Heart left ventricle (tissue), 16 donors: ENCODE data around the gene CYP2U1. TPM values are rescaled to one million over a fixed set of nuclear protein-coding genes. Genes with fewer than 3 reads are reported as not detected.

Source experiments
- ATAC-seq, 4 donors: fragments of 200-7000 bp; cut with Tn5 transposase; one replicate each; pipeline ENCODE4 v1.9.1; 2020 to 2022; ENCODE audit warnings: moderate library complexity in 4 of 4, mild to moderate bottlenecking in 3 of 4, moderate number of reproducible peaks in 1 of 4
- DNase-seq, 5 donors: peaks; one replicate each; pipeline ENCODE4 v3.0.0-alpha.2; 2020
- H3K27ac ChIP-seq, 12 donors: fragments of 200-600 bp; sonication (generic) in 4 of 12; one replicate each; pipeline versions ENCODE4 v1.5.0 to v1.8.0; 2016 to 2022; ENCODE audit warnings: mild to moderate bottlenecking in 2 of 12
- H3K27me3 ChIP-seq, 9 donors: fragments of 200-600 bp; sonication (generic) in 2 of 9; one replicate each; pipeline versions ENCODE4 v1.5.1 to v1.8.0; 2016 to 2022; ENCODE audit warnings: mild to moderate bottlenecking in 3 of 9
- H3K36me3 ChIP-seq, 9 donors: fragments of 200-600 bp; sonication (generic) in 2 of 9; one replicate each; pipeline versions ENCODE4 v1.5.0 to v1.8.0; 2018 to 2022; ENCODE audit warnings: mild to moderate bottlenecking in 2 of 9
- H3K4me1 ChIP-seq, 12 donors: fragments of 200-600 bp; sonication (generic) in 4 of 12; one replicate each; pipeline versions ENCODE4 v1.5.0 to v1.8.0; 2016 to 2022; ENCODE audit warnings: mild to moderate bottlenecking in 3 of 12
- H3K4me3 ChIP-seq, 12 donors: fragments of 200-600 bp; sonication (generic) in 4 of 12; one replicate each; pipeline versions ENCODE4 v1.5.0 to v1.8.0; 2017 to 2022; ENCODE audit warnings: mild to moderate bottlenecking in 9 of 12, moderate library complexity in 4 of 12
- H3K9me3 ChIP-seq, 12 donors: fragments of 200-600 bp; sonication (generic) in 4 of 12; one replicate each; pipeline versions ENCODE4 v1.5.0 to v1.8.0; 2016 to 2022; ENCODE audit warnings: mild to moderate bottlenecking in 1 of 12
- CTCF ChIP-seq, 12 donors: fragments of 200-600 bp; sonication (generic) in 4 of 12; IDR thresholded peaks; one replicate each; pipeline versions ENCODE4 v1.5.0 to v1.8.0; 2018 to 2022; ENCODE audit warnings: antibody characterized with exemption in 12 of 12, mild to moderate bottlenecking in 5 of 12
- POLR2A ChIP-seq, 2 donors: fragments of 450-650 bp; IDR thresholded peaks; one replicate each; pipeline ENCODE4 v1.6.1; 2017; ENCODE audit warnings: antibody characterized with exemption in 2 of 2, mild to moderate bottlenecking in 2 of 2, moderate library complexity in 2 of 2
- WGBS, 4 donors: extraction: QIAGEN DNeasy Blood & Tissue Kit in 2 of 4; methylation state at CpG; one replicate each; pipeline versions ENCODE4 v1.1.5 to v1.1.7; 2013 to 2018; 5-methylcytosine and 5-hydroxymethylcytosine counted together
- intact Hi-C, 10 donors: fragments of 100-400 bp; cut with DNase I; formaldehyde crosslinking; loops; one replicate each; pipeline versions ENCODE4 v1.11.1 to v1.14.2; 2022
- polyA plus RNA-seq, 2 donors: library from polyadenylated mRNA; stranded (reverse); fragments of 200-250 nt; gene quantifications; one replicate each; pipeline ENCODE4 v1.2.3, GENCODE V29; 2013
- total RNA-seq, 9 donors: library from RNA; depleted of rRNA in 2 of 9; stranded (reverse); fragments of >200 nt in 2 of 9; fragmentation: NEBNext Ultra II Directional in 3 of 9; extraction: Animal tissue kit (Norgen Biotek cat#: 25700) in 3 of 9; gene quantifications; one replicate each; pipeline versions ENCODE4 v1.1.0 to v1.2.4, GENCODE V29; 2016 to 2023
- donor health status: ischemic (EF 13 %, LVEDD 7.1; RV severe dilation, severe dysfunction).
- donor health status: healthy with polysubstance abuse.
- donor health status: DM: no; HTN: yes; CAD: no.
- donor health status: DM: no; HTN: no; CAD: no.
- donor health status: ischemic (EF 25% LVEDD 6.9; RV normal size, moderate dysfunction).
- donor health status: ischemic (EF 25% LVEDD 5.7; RV mildly dilated, moderate dysfunction).
- donor health status: healthy.
- donor health status: DM: yes; HTN: yes; CAD: no.
- donor health status: ischemic (EF 35%, LVEDD 5.7; RV mildly dilated, moderate dysfunction).
- donor health status: nonischemic (EF 11% LVEDD 7.7; RV severe dilation, severe dysfunction).
- donor health status: DM: yes; HTN: yes; CAD: no.
- donor health status: PGD.
- donor health status: ischemic (EF 29% LVEDD 5.4; RV normal size, mild dysfunction).
- donor health status: nonischemic (EF 23%, LVEDD 6.1; RV moderate dilation, normal function).

CYP2U1 gene
- total and polyA plus RNA-seq, 11 donors, result 3.7 to 11.8 (median 6.7) TPM

- DNase-seq (peak in 3 of 5 donors; percentile 13 to 37 (median 29)), ATAC-seq (peak in 2 of 4 donors; percentile 9 to 16)
- 3 to 13% (median 5%) methylated on average over 12 to 45 of the region's 45 CpGs for WGBS, 4 donors
- no peaks in the 10 kb centered on the region for H3K9me3 ChIP-seq
- peak in 3 of 12 donors; percentile 0 to 4 (median 2) for TF ChIP-seq CTCF (IDR thresholded peaks at IDR 0.05)
- no peak for TF ChIP-seq POLR2A (IDR thresholded peaks at IDR 0.05)
- peaks cover 0 to 6% (median 0%) of the 10 kb centered on the region in 9 donors for H3K36me3 ChIP-seq
- H3K27me3 ChIP-seq, result no peaks in the 10 kb centered on the region
- H3K27ac ChIP-seq, result peak overlapping the region; percentile 57 to 91 (median 82)
- intact Hi-C loops, result loop anchor here in 8 of 10 donors (1.0 to 10.0 kb wide), 6 partner anchors 53 to 65 kb away; partner anchors contain the start of gene HADH (in 7 of the 8)
- peak overlapping the region; percentile 56 to 95 (median 79) for H3K4me3 ChIP-seq
- peaks cover 0 to 34% (median 11%) of the 10 kb centered on the region in 12 donors for H3K4me1 ChIP-seq
These were observed 499 bp downstream of the CYP2U1 start for GRCh38 chr4:107931775-107932321.

- Histone ChIP-seq H3K9me3 (no peaks in the 10 kb centered on the region), H3K27ac (no peak overlapping the region), H3K4me3 (no peak overlapping the region), H3K36me3 (peaks cover 0 to 15% (median 0%) of the 10 kb centered on the region in 9 donors), H3K27me3 (no peaks in the 10 kb centered on the region), H3K4me1 (peaks cover 0 to 34% (median 11%) of the 10 kb centered on the region in 12 donors)
- intact Hi-C loops, result loop anchor here in 1 of 10 donors (10.0 kb wide), 1 partner anchor 50 kb away; the partner anchor contains the start of gene HADH
- DNase-seq (no peak), ATAC-seq (no peak)
- no peak for TF ChIP-seq CTCF (IDR thresholded peaks at IDR 0.05)
- TF ChIP-seq POLR2A (IDR thresholded peaks at IDR 0.05), result no peak
These were observed 3.9 kb downstream of the CYP2U1 start for GRCh38 chr4:107935246-107935645.

GRCh38 chr4:107937040-107937439 is 5.7 kb downstream of the CYP2U1 start:
- ATAC-seq (no peak), DNase-seq (no peak)
- H3K27me3 ChIP-seq, result no peaks in the 10 kb centered on the region
- WGBS, 4 donors, result 88 to 93% (median 91%) methylated on average over 2 of the region's 2 CpGs
- peak overlapping the region in 1 of 12 donors; percentile 39 for H3K27ac ChIP-seq
- peaks cover 0 to 26% (median 10%) of the 10 kb centered on the region in 12 donors for H3K4me1 ChIP-seq
- no peak overlapping the region for H3K4me3 ChIP-seq
- H3K9me3 ChIP-seq, result no peaks in the 10 kb centered on the region
- peaks cover 0 to 15% (median 0%) of the 10 kb centered on the region in 9 donors for H3K36me3 ChIP-seq
- no peak for TF ChIP-seq CTCF (IDR thresholded peaks at IDR 0.05)
- TF ChIP-seq POLR2A (IDR thresholded peaks at IDR 0.05), result no peak
- intact Hi-C loops, result loop anchor here in 1 of 10 donors (10.0 kb wide), 1 partner anchor 48 kb away; the partner anchor contains the start of gene HADH

GRCh38 chr4:107939307-107939706 is 8.0 kb downstream of the CYP2U1 start:
- TF ChIP-seq POLR2A (IDR thresholded peaks at IDR 0.05), result no peak
- H3K27me3 ChIP-seq, result no peaks in the 10 kb centered on the region
- intact Hi-C loops, result loop anchor here in 1 of 10 donors (10.0 kb wide), 1 partner anchor 45 kb away; the partner anchor contains the start of gene HADH
- DNase-seq, result no peak
- peaks cover 0 to 7% (median 0%) of the 10 kb centered on the region in 12 donors for H3K9me3 ChIP-seq
- peaks cover 0 to 15% (median 0%) of the 10 kb centered on the region in 9 donors for H3K36me3 ChIP-seq
- H3K4me3 ChIP-seq, result no peak overlapping the region
- WGBS, 4 donors, result 97 to 100% (median 99%) methylated on average over 1 of the region's 1 CpG
- ATAC-seq, result no peak
- no peak overlapping the region for H3K27ac ChIP-seq
- peaks cover 0 to 5% (median 0%) of the 10 kb centered on the region in 12 donors for H3K4me1 ChIP-seq
